H54 (cell line): ENCODE results near the gene TUBA4A.
"Not testable (repeated sequence)": the region's sequence is repeated elsewhere in the genome, so short reads cannot be mapped to it uniquely, and the experiment has no call there.

Experiments used
- DNase-seq: peaks from one replicate; pipeline ENCODE4 v3.0.0; 2011; ENCODE audit warnings: low spot score, mixed read lengths; ENCODE audit not compliant: insufficient read length
- FAIRE-seq: peaks from 3 replicates; lab custom pipeline; 2011; peaks lifted over from hg19 to GRCh38; lab: Jason Lieb, UNC
- POLR2A ChIP-seq: IDR thresholded peaks from 2 replicates; pipeline ENCODE4 v1.6.1; 2011; ENCODE audit warnings: low read depth, mild to moderate bottlenecking, low read length

The TUBA4A gene

DNA sequence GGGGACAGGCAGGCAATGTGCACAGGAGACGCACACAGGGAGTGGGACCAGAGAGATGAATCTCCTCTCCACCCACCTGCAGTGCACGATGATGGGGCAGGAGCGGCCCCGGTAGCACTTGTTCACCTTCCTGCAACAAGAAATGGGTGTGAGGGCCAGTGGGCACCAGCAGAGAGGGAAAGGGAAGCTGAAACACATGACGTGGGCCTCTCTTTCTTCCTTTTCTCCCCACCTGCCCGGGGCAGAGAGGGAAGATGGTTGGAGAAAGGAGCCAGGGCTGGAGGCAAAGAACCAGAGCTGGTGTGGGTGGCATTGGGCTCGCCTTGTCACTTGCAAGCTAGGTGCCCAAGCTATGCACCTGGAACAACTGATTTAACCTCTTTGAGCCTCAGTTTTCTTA, 37.7 kb upstream of the TUBA4A start:
- no peak for FAIRE-seq
- DNase-seq: no peak
- no peak for TF ChIP-seq POLR2A

- no peak for TF ChIP-seq POLR2A
- DNase-seq (no peak), FAIRE-seq (no peak)
Measured at GRCh38 chr2:219290381-219291171, 36.9 kb upstream of the TUBA4A start.

- DNase-seq: peak; percentile 76
- no peak for TF ChIP-seq POLR2A
- no peak for FAIRE-seq
Measured at GRCh38 chr2:219289537-219290361, 36.0 kb upstream of the TUBA4A start.

GRCh38 chr2:219289195-219289536, 35.4 kb upstream of the TUBA4A start:
- no peak for TF ChIP-seq POLR2A
- FAIRE-seq (no peak), DNase-seq (no peak)

- no peak for FAIRE-seq
Measured at GRCh38 chr2:219287580-219288265, 34.0 kb upstream of the TUBA4A start.

DNA sequence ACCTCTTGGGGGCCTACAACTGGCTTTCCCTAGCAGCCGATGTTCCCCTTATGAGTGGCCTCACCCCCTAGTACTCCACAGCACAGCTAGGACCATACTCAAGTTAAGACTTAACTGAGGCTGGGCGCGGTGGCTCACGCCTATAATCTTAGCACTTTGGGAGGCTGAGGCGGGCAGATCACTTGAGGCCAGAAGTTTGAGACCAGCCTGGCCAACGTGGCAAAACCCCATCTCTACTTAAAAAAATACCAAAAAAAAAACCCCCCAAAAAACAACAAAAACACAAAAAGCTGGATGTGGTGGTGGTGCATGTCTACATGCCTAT, 33.4 kb upstream of the TUBA4A start:
- not testable (repeated sequence) for FAIRE-seq, DNase-seq

More at GRCh38 chr2:219287580-219288265, 34.0 kb upstream of the TUBA4A start:
- no peak for DNase-seq
- TF ChIP-seq POLR2A: no peak

- no peak for TF ChIP-seq POLR2A
- no peak for DNase-seq
- FAIRE-seq: no peak
Measured at GRCh38 chr2:219286436-219287115, 32.9 kb upstream of the TUBA4A start.

DNA sequence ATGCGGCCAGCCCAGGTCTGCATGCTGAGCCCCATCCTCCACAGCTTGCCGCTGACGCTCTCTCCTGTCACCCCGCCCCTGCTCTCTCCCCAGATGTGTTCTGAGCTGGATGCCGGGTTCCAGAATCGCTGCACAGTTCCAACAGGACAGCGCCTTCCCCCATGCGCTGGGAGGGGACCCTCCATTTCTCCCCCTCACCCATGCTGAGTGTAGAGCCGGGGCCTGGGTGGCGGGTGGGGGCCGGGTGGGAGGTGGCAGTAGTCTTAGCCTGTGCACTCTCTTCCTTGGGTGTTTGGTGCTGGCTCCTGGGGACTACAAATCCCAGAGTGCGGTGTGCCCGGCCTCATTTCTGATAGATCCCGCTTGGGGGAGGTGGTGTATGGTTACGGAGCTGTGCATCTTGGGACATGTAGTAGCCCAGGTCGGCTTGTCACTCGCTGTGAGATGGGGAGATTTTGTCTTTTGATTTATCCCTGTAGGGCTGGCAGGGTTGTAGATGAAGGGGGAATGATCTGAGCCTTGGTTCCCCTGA, 32.2 kb upstream of the TUBA4A start:
- TF ChIP-seq POLR2A: no peak
- no peak for FAIRE-seq
- no peak for DNase-seq

GRCh38 chr2:219285373-219285735, 31.6 kb upstream of the TUBA4A start:
- no peak for TF ChIP-seq POLR2A
- DNase-seq (no peak), FAIRE-seq (no peak)

- FAIRE-seq (no peak), DNase-seq (no peak)
- TF ChIP-seq POLR2A: no peak
Measured at GRCh38 chr2:219284501-219285372, 31.0 kb upstream of the TUBA4A start.

DNA sequence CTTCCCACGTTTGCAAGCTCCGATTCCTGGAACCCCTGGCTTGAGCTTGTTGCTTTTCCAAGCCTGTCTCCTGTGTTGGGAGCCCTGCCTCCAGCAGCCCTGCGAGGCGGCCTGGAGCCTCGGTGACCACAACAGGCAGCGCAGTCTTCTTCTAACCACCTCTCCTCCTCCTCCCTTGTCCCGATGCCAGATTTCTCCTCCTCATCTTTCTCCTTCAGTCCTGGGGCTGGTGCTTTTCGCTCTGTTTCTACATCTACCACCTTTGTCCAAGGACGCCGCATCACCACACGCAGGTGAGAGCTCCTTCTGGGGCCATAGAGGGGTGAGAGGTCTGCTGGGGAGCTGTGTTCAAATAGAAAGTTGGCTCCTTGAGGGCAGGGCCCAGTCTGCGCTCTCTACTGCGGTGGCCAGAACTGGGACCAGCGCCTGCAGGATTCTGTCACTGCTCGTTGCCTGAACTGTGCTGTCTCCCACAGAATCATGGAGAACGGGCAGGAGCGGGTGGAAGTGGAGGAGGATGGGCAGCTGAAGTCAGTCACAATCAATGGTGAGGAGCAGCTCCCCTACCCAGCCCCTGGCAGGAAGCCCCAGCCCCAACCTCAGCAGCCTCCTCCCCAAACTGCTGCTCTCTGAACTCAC, 29.3 kb upstream of the TUBA4A start:
- DNase-seq (no peak), FAIRE-seq (no peak)
- TF ChIP-seq POLR2A: no peak

- no peak for DNase-seq
- no peak for FAIRE-seq
- no peak for TF ChIP-seq POLR2A
Measured at GRCh38 chr2:219282375-219282774, 28.7 kb upstream of the TUBA4A start.
